Astrocyte (in vitro differentiated cells and primary cell): ENCODE data around the gene ADCYAP1R1. TPM values are rescaled to one million over a fixed set of nuclear protein-coding genes. Genes with fewer than 3 reads are reported as not detected.

ENCODE experiments used
- DNase-seq: peaks from one replicate; pipeline ENCODE4 v3.0.0-alpha.2; 2010; ENCODE audit warnings: low read depth
- FAIRE-seq: peaks from 2 replicates; lab custom pipeline; 2011; peaks lifted over from hg19 to GRCh38; lab: Jason Lieb, UNC
- H2AFZ ChIP-seq: 2 replicates; pipeline ENCODE4 v1.6.0; 2012; ENCODE audit warnings: low read depth, low read length, inconsistent platforms
- H3K27ac ChIP-seq: 2 replicates; pipeline ENCODE4 v1.5.1; 2011; ENCODE audit warnings: low read depth, low read length, inconsistent platforms
- H3K27me3 ChIP-seq: 2 replicates; pipeline ENCODE4 v1.6.0; 2011; ENCODE audit warnings: low read length, inconsistent platforms; ENCODE audit not compliant: insufficient read depth
- H3K36me3 ChIP-seq: 2 replicates; pipeline ENCODE4 v1.5.1; 2011; ENCODE audit warnings: low read length, inconsistent platforms; ENCODE audit not compliant: insufficient read depth
- H3K4me1 ChIP-seq: 2 replicates; pipeline ENCODE4 v1.5.1; 2011; ENCODE audit warnings: low read length, inconsistent platforms; ENCODE audit not compliant: insufficient read depth
- H3K4me2 ChIP-seq: 2 replicates; pipeline ENCODE4 v1.6.0; 2012; ENCODE audit warnings: low read length, inconsistent platforms
- H3K4me3 ChIP-seq: 2 replicates; pipeline ENCODE4 v1.5.1; 2011; ENCODE audit warnings: low read depth, mild to moderate bottlenecking, low read length, inconsistent platforms; ENCODE audit not compliant: insufficient read depth
- H3K79me2 ChIP-seq: 2 replicates; pipeline ENCODE4 v1.6.0; 2012; ENCODE audit warnings: mild to moderate bottlenecking, low read length, inconsistent platforms; ENCODE audit not compliant: insufficient read depth
- H3K9ac ChIP-seq: 2 replicates; pipeline ENCODE4 v1.6.0; 2012; ENCODE audit warnings: mild to moderate bottlenecking, low read length, inconsistent platforms
- H3K9me3 ChIP-seq: 2 replicates; pipeline ENCODE4 v1.5.1; 2012; ENCODE audit warnings: low read depth, mild to moderate bottlenecking, low read length, inconsistent platforms; ENCODE audit not compliant: insufficient read depth
- H4K20me1 ChIP-seq: 2 replicates; pipeline ENCODE4 v1.6.0; 2012; ENCODE audit warnings: low read length, inconsistent platforms; ENCODE audit not compliant: insufficient read depth
- H3K27ac Mint-ChIP-seq: one replicate; pipeline ENCODE4 v1.8.0; 2021; ENCODE audit warnings: mild to moderate bottlenecking, mixed read lengths; ENCODE audit not compliant: unreplicated experiment
- H3K27me3 Mint-ChIP-seq: one replicate; pipeline ENCODE4 v1.8.0; 2021; ENCODE audit warnings: low read depth, mixed read lengths; ENCODE audit not compliant: unreplicated experiment
- H3K36me3 Mint-ChIP-seq: one replicate; pipeline ENCODE4 v1.8.0; 2021; ENCODE audit warnings: low read depth, mixed read lengths; ENCODE audit not compliant: unreplicated experiment
- H3K4me1 Mint-ChIP-seq: one replicate; pipeline ENCODE4 v1.8.0; 2021; ENCODE audit warnings: low read depth, mixed read lengths; ENCODE audit not compliant: unreplicated experiment
- H3K4me3 Mint-ChIP-seq: one replicate; pipeline ENCODE4 v1.8.0; 2021; ENCODE audit warnings: mild to moderate bottlenecking, moderate library complexity, mixed read lengths; ENCODE audit not compliant: unreplicated experiment
- H3K9me3 Mint-ChIP-seq: one replicate; pipeline ENCODE4 v1.8.0; 2021; ENCODE audit warnings: mild to moderate bottlenecking, mixed read lengths; ENCODE audit not compliant: unreplicated experiment
- EZH2 ChIP-seq: IDR thresholded peaks from 2 replicates; pipeline ENCODE4 v1.6.1; 2012; ENCODE audit warnings: mild to moderate bottlenecking, low read length, inconsistent platforms; ENCODE audit not compliant: insufficient read depth
- total RNA-seq: library from RNA; stranded (reverse); gene quantifications from 2 replicates; pipeline ENCODE4 v1.2.1, GENCODE V29; 2021
- TF ChIP-seq, protein P1 (sequence below): IDR thresholded peaks from 2 replicates; pipeline ENCODE4 v1.5.1; 2011; ENCODE audit warnings: low read depth, mild to moderate bottlenecking, inconsistent platforms, low read length, moderate library complexity; ENCODE audit not compliant: insufficient read depth

Gene ADCYAP1R1
- total RNA-seq, 1 donor from 2014 or later: 0.05 TPM

GRCh38 chr7:31027161-31027965 lies 24.7 kb upstream of the ADCYAP1R1 start:
- H4K20me1 ChIP-seq: no peaks in the 10 kb centered on the region
- H2AFZ ChIP-seq: peak overlapping the region; percentile 47
- peak overlapping the region; percentile 63 for H3K4me2 ChIP-seq
- no peaks in the 10 kb centered on the region for H3K9me3 ChIP-seq
- no peaks in the 10 kb centered on the region for H3K4me1 Mint-ChIP-seq
- peaks cover 24% of the 10 kb centered on the region for H3K27me3 Mint-ChIP-seq
- FAIRE-seq (no peak), DNase-seq (peak; percentile 2)
- no peaks in the 10 kb centered on the region for H3K36me3 Mint-ChIP-seq
- TF ChIP-seq EZH2: no peak
- TF ChIP-seq, protein P1, sequence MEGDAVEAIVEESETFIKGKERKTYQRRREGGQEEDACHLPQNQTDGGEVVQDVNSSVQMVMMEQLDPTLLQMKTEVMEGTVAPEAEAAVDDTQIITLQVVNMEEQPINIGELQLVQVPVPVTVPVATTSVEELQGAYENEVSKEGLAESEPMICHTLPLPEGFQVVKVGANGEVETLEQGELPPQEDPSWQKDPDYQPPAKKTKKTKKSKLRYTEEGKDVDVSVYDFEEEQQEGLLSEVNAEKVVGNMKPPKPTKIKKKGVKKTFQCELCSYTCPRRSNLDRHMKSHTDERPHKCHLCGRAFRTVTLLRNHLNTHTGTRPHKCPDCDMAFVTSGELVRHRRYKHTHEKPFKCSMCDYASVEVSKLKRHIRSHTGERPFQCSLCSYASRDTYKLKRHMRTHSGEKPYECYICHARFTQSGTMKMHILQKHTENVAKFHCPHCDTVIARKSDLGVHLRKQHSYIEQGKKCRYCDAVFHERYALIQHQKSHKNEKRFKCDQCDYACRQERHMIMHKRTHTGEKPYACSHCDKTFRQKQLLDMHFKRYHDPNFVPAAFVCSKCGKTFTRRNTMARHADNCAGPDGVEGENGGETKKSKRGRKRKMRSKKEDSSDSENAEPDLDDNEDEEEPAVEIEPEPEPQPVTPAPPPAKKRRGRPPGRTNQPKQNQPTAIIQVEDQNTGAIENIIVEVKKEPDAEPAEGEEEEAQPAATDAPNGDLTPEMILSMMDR: no peak
- no peaks in the 10 kb centered on the region for H3K9me3 Mint-ChIP-seq
- no peaks in the 10 kb centered on the region for H3K79me2 ChIP-seq
- H3K4me3 ChIP-seq: peak overlapping the region; percentile 5
- H3K4me1 ChIP-seq: no peaks in the 10 kb centered on the region
- no peak overlapping the region for H3K4me3 Mint-ChIP-seq
- H3K27ac Mint-ChIP-seq: peak overlapping the region; percentile 12
- no peaks in the 10 kb centered on the region for H3K36me3 ChIP-seq
- no peak overlapping the region for H3K9ac ChIP-seq
- no peak overlapping the region for H3K27ac ChIP-seq
- no peaks in the 10 kb centered on the region for H3K27me3 ChIP-seq

GRCh38 chr7:31028006-31028405 lies 24.1 kb upstream of the ADCYAP1R1 start:
- no peak overlapping the region for H3K27ac Mint-ChIP-seq
- no peaks in the 10 kb centered on the region for H4K20me1 ChIP-seq
- H3K27me3 Mint-ChIP-seq: peaks cover 31% of the 10 kb centered on the region
- H3K9me3 ChIP-seq: no peaks in the 10 kb centered on the region
- no peak for FAIRE-seq
- TF ChIP-seq, protein P1: no peak
- TF ChIP-seq EZH2: no peak
- H3K9ac ChIP-seq: no peak overlapping the region
- H3K4me1 Mint-ChIP-seq: no peaks in the 10 kb centered on the region
- peaks cover 4% of the 10 kb centered on the region for H3K9me3 Mint-ChIP-seq
- H3K4me3 Mint-ChIP-seq: no peak overlapping the region
- no peaks in the 10 kb centered on the region for H3K79me2 ChIP-seq
- peaks cover 2% of the 10 kb centered on the region for H3K36me3 Mint-ChIP-seq
- H3K36me3 ChIP-seq: no peaks in the 10 kb centered on the region
- no peaks in the 10 kb centered on the region for H3K27me3 ChIP-seq
- no peak overlapping the region for H3K4me3 ChIP-seq
- no peak overlapping the region for H2AFZ ChIP-seq
- no peak overlapping the region for H3K4me2 ChIP-seq
- DNase-seq: no peak
- no peak overlapping the region for H3K27ac ChIP-seq
- no peaks in the 10 kb centered on the region for H3K4me1 ChIP-seq

GRCh38 chr7:31028417-31028992 lies 23.6 kb upstream of the ADCYAP1R1 start:
- H3K36me3 ChIP-seq: no peaks in the 10 kb centered on the region
- TF ChIP-seq, protein P1: no peak
- TF ChIP-seq EZH2: no peak
- no peaks in the 10 kb centered on the region for H3K4me1 ChIP-seq
- H3K4me3 Mint-ChIP-seq: no peak overlapping the region
- H3K27ac ChIP-seq: no peak overlapping the region
- H3K27me3 Mint-ChIP-seq: peaks cover 32% of the 10 kb centered on the region
- no peaks in the 10 kb centered on the region for H4K20me1 ChIP-seq
- FAIRE-seq (no peak), DNase-seq (no peak)
- no peak overlapping the region for H2AFZ ChIP-seq
- peaks cover 2% of the 10 kb centered on the region for H3K36me3 Mint-ChIP-seq
- H3K79me2 ChIP-seq: no peaks in the 10 kb centered on the region
- H3K9me3 Mint-ChIP-seq: peaks cover 4% of the 10 kb centered on the region
- no peak overlapping the region for H3K4me2 ChIP-seq
- no peak overlapping the region for H3K4me3 ChIP-seq
- H3K27me3 ChIP-seq: peaks cover under 1% of the 10 kb centered on the region
- H3K4me1 Mint-ChIP-seq: no peaks in the 10 kb centered on the region
- no peak overlapping the region for H3K9ac ChIP-seq
- no peak overlapping the region for H3K27ac Mint-ChIP-seq
- no peaks in the 10 kb centered on the region for H3K9me3 ChIP-seq
